ENCODE measurements around the gene FMN1.

DNA sequence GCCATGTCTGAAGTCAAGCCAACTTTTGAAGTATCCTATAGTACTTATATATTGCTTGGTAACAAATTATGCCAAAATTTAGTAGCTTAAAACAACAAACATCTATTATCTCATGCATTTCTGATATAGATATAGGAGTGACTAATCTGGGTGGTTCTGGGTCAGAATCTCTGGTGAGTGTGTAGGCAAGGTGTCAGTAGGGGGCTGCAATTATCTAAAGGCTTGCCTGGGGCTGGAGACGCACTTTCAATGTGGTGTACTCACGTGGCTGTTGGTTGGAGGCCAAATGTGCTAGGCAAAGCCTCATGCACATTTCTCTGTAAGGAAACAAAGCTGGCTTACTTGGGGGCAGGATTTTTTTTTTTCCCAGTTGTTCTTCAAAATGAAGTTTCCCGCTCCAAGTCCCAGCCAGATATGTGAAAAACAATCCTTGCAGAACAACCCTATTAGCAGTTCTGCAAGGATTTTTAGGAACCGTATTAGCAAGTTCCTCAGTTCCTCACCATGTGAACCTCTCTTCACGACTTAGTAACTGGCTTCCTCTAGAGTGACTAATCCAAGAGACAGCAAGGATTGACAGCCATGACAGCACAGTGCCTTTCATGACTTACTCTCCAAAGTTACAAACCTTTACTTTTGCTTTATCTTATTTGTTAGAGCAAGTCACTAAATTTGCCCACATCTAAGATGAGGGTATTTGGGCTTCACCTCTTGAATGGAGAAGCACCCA is 450.9 kb downstream of the FMN1 start:
- TF ChIP-seq, protein P1, sequence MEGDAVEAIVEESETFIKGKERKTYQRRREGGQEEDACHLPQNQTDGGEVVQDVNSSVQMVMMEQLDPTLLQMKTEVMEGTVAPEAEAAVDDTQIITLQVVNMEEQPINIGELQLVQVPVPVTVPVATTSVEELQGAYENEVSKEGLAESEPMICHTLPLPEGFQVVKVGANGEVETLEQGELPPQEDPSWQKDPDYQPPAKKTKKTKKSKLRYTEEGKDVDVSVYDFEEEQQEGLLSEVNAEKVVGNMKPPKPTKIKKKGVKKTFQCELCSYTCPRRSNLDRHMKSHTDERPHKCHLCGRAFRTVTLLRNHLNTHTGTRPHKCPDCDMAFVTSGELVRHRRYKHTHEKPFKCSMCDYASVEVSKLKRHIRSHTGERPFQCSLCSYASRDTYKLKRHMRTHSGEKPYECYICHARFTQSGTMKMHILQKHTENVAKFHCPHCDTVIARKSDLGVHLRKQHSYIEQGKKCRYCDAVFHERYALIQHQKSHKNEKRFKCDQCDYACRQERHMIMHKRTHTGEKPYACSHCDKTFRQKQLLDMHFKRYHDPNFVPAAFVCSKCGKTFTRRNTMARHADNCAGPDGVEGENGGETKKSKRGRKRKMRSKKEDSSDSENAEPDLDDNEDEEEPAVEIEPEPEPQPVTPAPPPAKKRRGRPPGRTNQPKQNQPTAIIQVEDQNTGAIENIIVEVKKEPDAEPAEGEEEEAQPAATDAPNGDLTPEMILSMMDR (IDR thresholded peaks at IDR 0.05): no peak
- no peak for TF ChIP-seq POLR2A (IDR thresholded peaks at IDR 0.05)

Measured in testis (tissue), 2 donors.